Muscle of arm (tissue), 12 donors: ENCODE data around the gene QRFP. TPM values are rescaled to one million over a fixed set of nuclear protein-coding genes. Genes with fewer than 3 reads are reported as not detected.

Source experiments
- DNase-seq: peaks from one replicate; pipeline ENCODE4 v3.0.0-alpha.2; 2013
- polyA plus RNA-seq, 12 donors: library from polyadenylated mRNA; unstranded; fragments of 120-200 nt; gene quantifications; one replicate each; pipeline ENCODE4 v1.2.1, GENCODE V29; 2013; ENCODE audit not compliant: insufficient read length in 12 of 12

The QRFP gene
- polyA plus RNA-seq, 12 donors = 0.24 to 0.47 (median 0.29) TPM; not detected in 3

GRCh38 chr9:130933114-130934046, 36.8 kb upstream of the QRFP start:
- no peak for DNase-seq

- peak; percentile 49 for DNase-seq
These were observed 35.9 kb upstream of the QRFP start for GRCh38 chr9:130932255-130933079.

GRCh38 chr9:130931508-130932254, 35.1 kb upstream of the QRFP start:
- peak; percentile 52 for DNase-seq

- no peak for DNase-seq
These were observed 34.3 kb upstream of the QRFP start for GRCh38 chr9:130930804-130931349.

- DNase-seq = no peak
These were observed 33.7 kb upstream of the QRFP start for GRCh38 chr9:130930132-130930803.

GRCh38 chr9:130929571-130930038, 33.0 kb upstream of the QRFP start:
- no peak for DNase-seq

GRCh38 chr9:130927995-130928900, 31.6 kb upstream of the QRFP start:
- no peak for DNase-seq

- DNase-seq = no peak
These were observed 30.7 kb upstream of the QRFP start for GRCh38 chr9:130927338-130927737.

GRCh38 chr9:130925050-130925678, 28.6 kb upstream of the QRFP start:
- DNase-seq = no peak

GRCh38 chr9:130924448-130924788, 27.8 kb upstream of the QRFP start:
- no peak for DNase-seq

- no peak for DNase-seq
These were observed 27.2 kb upstream of the QRFP start for GRCh38 chr9:130923611-130924447.

- DNase-seq = no peak
These were observed 26.4 kb upstream of the QRFP start for GRCh38 chr9:130922893-130923610.

GRCh38 chr9:130921989-130922892, 25.6 kb upstream of the QRFP start:
- DNase-seq = no peak

- DNase-seq = no peak
These were observed 24.8 kb upstream of the QRFP start for GRCh38 chr9:130921300-130921988.

GRCh38 chr9:130920762-130921299, 24.2 kb upstream of the QRFP start:
- DNase-seq = no peak

GRCh38 chr9:130920233-130920632, 23.6 kb upstream of the QRFP start:
- DNase-seq = no peak
